GM18517 (cell line): ENCODE measurements around the gene HYPK.
"Not testable (repeated sequence)": the region's sequence is repeated elsewhere in the genome, so short reads cannot be mapped to it uniquely, and the experiment has no call there.

Experiments
- ATAC-seq: cut with Tn5 transposase; IDR thresholded peaks from one replicate; pipeline ENCODE4 v1.9.1; 2021; ENCODE audit warnings: mild to moderate bottlenecking, moderate library complexity; ENCODE audit not compliant: unreplicated experiment

HYPK gene

DNA sequence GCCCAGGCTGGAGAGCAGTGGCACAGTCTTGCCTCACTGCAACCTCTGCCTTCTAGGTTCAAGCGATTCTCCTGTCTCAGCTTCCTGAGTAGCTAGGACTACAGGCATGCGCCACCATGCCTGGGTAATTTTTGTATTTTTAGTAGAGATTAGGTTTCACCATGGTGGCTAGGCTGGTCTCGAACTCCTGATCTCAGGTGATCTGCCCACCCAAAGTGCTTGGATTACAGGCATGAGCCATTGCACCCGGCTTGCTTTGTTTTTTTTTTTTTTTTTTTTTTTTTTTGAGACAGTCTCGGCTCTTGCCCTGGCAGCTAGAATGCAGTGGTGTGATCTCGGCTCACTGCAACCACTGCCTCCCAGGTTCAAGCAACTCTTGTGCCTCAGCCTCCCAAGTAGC is 32.1 kb downstream of the HYPK start:
- ATAC-seq: not testable (repeated sequence)

- ATAC-seq: no peak
Observed at GRCh38 chr15:43845421-43845820, 45.0 kb downstream of the HYPK start.

- no peak for ATAC-seq
Observed at GRCh38 chr15:43851251-43851650, 50.9 kb downstream of the HYPK start.

DNA sequence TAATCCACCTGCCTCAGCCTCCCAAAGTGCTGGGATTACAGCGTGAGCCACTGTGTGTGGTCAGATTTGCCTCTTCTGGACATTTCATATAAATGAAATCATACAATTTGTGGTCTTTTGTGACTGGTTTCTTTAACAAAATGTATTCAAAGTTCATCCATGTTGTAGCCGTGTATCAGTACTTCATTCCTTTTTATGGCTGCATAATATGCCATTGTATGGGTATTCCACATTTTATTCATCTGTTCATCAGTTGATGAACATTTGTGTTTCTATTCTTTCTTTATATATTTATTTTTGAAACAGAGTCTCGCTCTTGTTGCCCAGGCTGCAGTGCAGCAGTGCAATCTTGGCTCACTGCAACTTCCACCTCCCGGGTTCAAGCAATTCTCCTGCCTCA is 52.2 kb downstream of the HYPK start:
- no peak for ATAC-seq
